HCT116 (cell line): Measurements from ENCODE around the gene PIK3R6. TPM values are rescaled to one million over a fixed set of nuclear protein-coding genes. Genes with fewer than 3 reads are reported as not detected.

Experiments used
- ATAC-seq: fragments of 200-7000 bp; cut with Tn5 transposase; 2 replicates; pipeline ENCODE4 v1.9.1; 2020; ENCODE audit warnings: mild to moderate bottlenecking, moderate library complexity
- BruUV-seq: library from RNA; stranded (reverse); fragments of 400-500 nt; replicated peaks from 2 replicates; lab custom pipeline; 2021; lab: Mats Ljungman, UMichigan
- CTCF ChIA-PET: fragments of 300-600 bp; sonication (Branson Sonifier 250); formaldehyde crosslinking; loops from one replicate; lab custom pipeline; 2021; ENCODE audit warnings: antibody characterized with exemption; lab: Charles Lee
- POLR2A ChIA-PET: fragments of 300-600, 350-600 bp; sonication (Branson Sonifier 250); formaldehyde crosslinking; loops from one replicate; lab custom pipeline; 2021; ENCODE audit warnings: antibody characterized with exemption; lab: Charles Lee
- RAD21 ChIA-PET, 2 experiments: fragments of 300-600 bp; sonication (Branson Sonifier 250); formaldehyde crosslinking; loops; one replicate each; lab custom pipeline; 2023; ENCODE audit warnings: low total read pairs in 2 of 2; ENCODE audit not compliant: uncharacterized antibody in 2 of 2, unreplicated experiment in 2 of 2, low non-redundant PET in 1 of 2; lab: Charles Lee
- DNase-seq: peaks from one replicate; pipeline ENCODE4 v3.0.0-alpha.2; 2010; ENCODE audit warnings: low read depth, low spot score
- H2AFZ ChIP-seq: fragments of 200-600 bp; shearing (Covaris generic), sonication (generic); 2 replicates; pipeline ENCODE4 v1.6.1; 2017; ENCODE audit warnings: low read depth, mixed run types, mixed read lengths, antibody characterized with exemption, low read length; ENCODE audit not compliant: poor library complexity, severe bottlenecking
- H3K27ac ChIP-seq: 2 replicates; pipeline ENCODE4 v1.5.1; 2012; ENCODE audit warnings: low read depth, low read length
- H3K27me3 ChIP-seq: fragments of 200-600 bp; sonication (generic); 2 replicates; pipeline ENCODE4 v1.6.1; 2016; ENCODE audit warnings: mixed run types, low read length, mixed read lengths; ENCODE audit not compliant: insufficient read depth
- H3K36me3 ChIP-seq, 2 experiments: fragments of 200-500 bp in 1 of 2; fragments of 200-600 bp in 1 of 2; sonication (Bioruptor generic) in 1 of 2; sonication (generic) in 1 of 2; 2 replicates each; pipeline versions ENCODE4 v1.5.1 to v1.6.1; 2014 to 2016; ENCODE audit warnings: low read length in 2 of 2, inconsistent platforms in 1 of 2, mixed read lengths in 1 of 2, mixed run types in 1 of 2; ENCODE audit not compliant: insufficient read depth in 2 of 2, control insufficient read depth in 1 of 2
- H3K4me1 ChIP-seq, 2 experiments: fragments of 200-600 bp in 1 of 2; sonication (generic) in 1 of 2; 2 replicates each; pipeline versions ENCODE4 v1.5.1 to v1.6.1; 2012 to 2017; ENCODE audit warnings: low read length in 2 of 2, inconsistent platforms in 1 of 2, mild to moderate bottlenecking in 1 of 2, mixed read lengths in 1 of 2, mixed run types in 1 of 2, moderate library complexity in 1 of 2; ENCODE audit not compliant: insufficient read depth in 2 of 2, control insufficient read depth in 1 of 2
- H3K4me2 ChIP-seq: fragments of 200-600 bp; sonication (generic); 2 replicates; pipeline ENCODE4 v1.6.1; 2017; ENCODE audit warnings: mixed run types, low read length, mixed read lengths
- H3K4me3 ChIP-seq, 2 experiments: fragments of 200-600 bp in 1 of 2; sonication (generic) in 1 of 2; replicated peaks in 1 of 2; 2 replicates each; pipeline ENCODE4 v1.5.1; 2011 to 2016; ENCODE audit warnings: low read length in 2 of 2, control low read depth in 1 of 2, low read depth in 1 of 2, mild to moderate bottlenecking in 1 of 2, mixed read lengths in 1 of 2, mixed run types in 1 of 2
- H3K79me2 ChIP-seq: fragments of 200-600 bp; sonication (generic); 2 replicates; pipeline ENCODE4 v1.6.1; 2017; ENCODE audit warnings: mild to moderate bottlenecking, mixed run types, low read length, moderate library complexity, mixed read lengths; ENCODE audit not compliant: insufficient read depth
- H3K9ac ChIP-seq: fragments of 200-600 bp; sonication (generic); 2 replicates; pipeline ENCODE4 v1.6.1; 2016; ENCODE audit warnings: low read length, mixed read lengths
- H3K9me2 ChIP-seq: fragments of 200-600 bp; sonication (generic), shearing (Covaris generic); 2 replicates; pipeline ENCODE4 v1.6.1; 2017; ENCODE audit warnings: mixed run types, mild to moderate bottlenecking, moderate library complexity; ENCODE audit not compliant: insufficient read depth
- H3K9me3 ChIP-seq, 2 experiments: fragments of 200-500 bp in 1 of 2; fragments of 200-600 bp in 1 of 2; sonication (Bioruptor generic) in 1 of 2; sonication (generic) in 1 of 2; 2 replicates each; pipeline ENCODE4 v1.6.1; 2014 to 2017; ENCODE audit warnings: low read length in 2 of 2, mixed read lengths in 2 of 2, inconsistent platforms in 1 of 2, low read depth in 1 of 2, mild to moderate bottlenecking in 1 of 2, mixed run types in 1 of 2, moderate library complexity in 1 of 2; ENCODE audit not compliant: control insufficient read depth in 1 of 2, insufficient read depth in 1 of 2
- H4K20me1 ChIP-seq: fragments of 200-600 bp; sonication (generic), shearing (Covaris generic); 2 replicates; pipeline ENCODE4 v1.6.1; 2017; ENCODE audit warnings: mixed run types, mild to moderate bottlenecking, moderate library complexity; ENCODE audit not compliant: insufficient read depth
- CEBPB ChIP-seq: IDR thresholded peaks from 2 replicates; pipeline ENCODE4 v1.6.1; 2012; ENCODE audit warnings: low read depth
- SIN3A ChIP-seq: IDR thresholded peaks from 2 replicates; pipeline ENCODE4 v1.6.1; 2012; ENCODE audit warnings: low read depth
- SRF ChIP-seq: IDR thresholded peaks from 2 replicates; pipeline ENCODE4 v1.6.1; 2012; ENCODE audit warnings: low read depth
- TCF7L2 ChIP-seq: IDR thresholded peaks from 2 replicates; pipeline ENCODE4 v1.7.0; 2011; ENCODE audit warnings: borderline replicate concordance, inconsistent platforms; ENCODE audit not compliant: insufficient read depth, insufficient read length; ENCODE audit errors: extremely low read depth
- YY1 ChIP-seq: IDR thresholded peaks from 2 replicates; pipeline ENCODE4 v1.6.1; 2011; ENCODE audit warnings: low read length, low read depth, moderate library complexity, mild to moderate bottlenecking; ENCODE audit not compliant: insufficient replicate concordance; ENCODE audit errors: extremely low read depth
- ZFX ChIP-seq: fragments of 450-650 bp; IDR thresholded peaks from 2 replicates; pipeline ENCODE4 v1.6.1; 2017
- ZNF274 ChIP-seq: fragments of 200-500 bp; sonication (Bioruptor generic); IDR thresholded peaks from 2 replicates; pipeline ENCODE4 v1.6.1; 2014; ENCODE audit warnings: mild to moderate bottlenecking, low read depth, low read length, inconsistent platforms
- intact Hi-C: fragments of 100-400 bp; cut with micrococcal nuclease; formaldehyde crosslinking; loops from 2 replicates; pipeline ENCODE4 v1.10.0; 2022
- total RNA-seq: library from RNA; stranded (reverse); gene quantifications from one replicate; pipeline ENCODE4 v1.2.1, GENCODE V29; 2021; ENCODE audit not compliant: unreplicated experiment
- TF ChIP-seq, protein P1 (sequence below): IDR thresholded peaks from 2 replicates; pipeline ENCODE4 v1.6.1; 2012
- TF ChIP-seq, protein P2 (sequence below), 3 experiments: fragments of 200-600 bp in 1 of 3; sonication (generic) in 1 of 3; IDR thresholded peaks in 2 of 3; conservative IDR thresholded peaks in 1 of 3; 2 replicates each; pipeline ENCODE4 v1.5.1; 2012 to 2017; ENCODE audit warnings: low read depth in 2 of 3, low read length in 2 of 3, antibody characterized with exemption in 1 of 3, borderline replicate concordance in 1 of 3, control low read depth in 1 of 3, mild to moderate bottlenecking in 1 of 3, mixed read lengths in 1 of 3, mixed run types in 1 of 3, moderate library complexity in 1 of 3; ENCODE audit not compliant: insufficient read depth in 1 of 3

PIK3R6 gene
- total RNA-seq, 1 experiment from 2014 or later = 0.07 TPM

DNA sequence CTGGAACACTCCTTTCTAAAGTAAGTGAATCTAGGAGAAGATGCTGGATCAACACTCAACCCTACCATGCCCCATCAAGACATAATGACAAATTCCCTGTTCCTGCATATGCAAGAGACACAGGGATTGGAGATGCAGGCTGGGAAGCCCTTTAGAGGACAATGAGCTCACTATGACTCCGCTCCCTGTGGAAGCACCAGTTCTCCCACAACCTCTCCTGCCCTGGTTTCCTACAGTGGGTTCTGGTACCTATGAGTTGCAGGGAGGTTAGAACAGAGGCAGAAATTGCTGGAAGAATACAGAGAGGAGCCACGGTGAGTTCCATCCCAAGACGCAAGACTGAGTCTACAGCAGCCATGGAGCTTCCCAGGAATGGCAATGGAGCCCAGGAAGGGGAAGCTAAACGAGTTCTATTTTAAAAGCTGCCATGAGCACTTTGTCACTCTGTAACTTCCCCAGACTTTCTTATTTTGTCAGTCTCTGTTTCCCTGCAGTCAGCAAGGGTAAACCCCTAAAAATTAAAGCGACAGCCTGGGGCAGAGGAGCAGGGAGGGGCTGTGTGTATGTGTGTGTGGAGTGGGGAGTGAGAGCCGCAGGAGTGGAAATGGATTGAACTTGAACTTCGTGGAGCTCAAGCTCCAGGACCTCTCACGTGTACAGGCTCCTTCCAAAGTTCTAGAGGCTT lies 42.3 kb upstream of the PIK3R6 start:
- RAD21 ChIA-PET = no interaction called here
- CTCF ChIA-PET = no interaction called here
- Histone ChIP-seq H3K9me3 (no peaks in the 10 kb centered on the region), H4K20me1 (no peaks in the 10 kb centered on the region), H3K36me3 (no peaks in the 10 kb centered on the region), H3K27me3 (no peaks in the 10 kb centered on the region), H3K4me2 (no peak overlapping the region), H3K9me2 (no peaks in the 10 kb centered on the region), H3K4me3 (no peak overlapping the region), H3K27ac (no peak overlapping the region), H3K79me2 (no peaks in the 10 kb centered on the region), H3K9ac (no peak overlapping the region), H3K4me1 (peaks cover 0 to 8% of the 10 kb centered on the region in 2 experiments; a peak in 1 of 4 replicates), H2AFZ (no peak overlapping the region)
- no peak for ATAC-seq
- no peak for DNase-seq
- POLR2A ChIA-PET = no interaction called here
- TF ChIP-seq SIN3A (no peak), YY1 (no peak), ZFX (no peak), ZNF274 (no peak), TCF7L2 (no peak), CEBPB (no peak), SRF (no peak)
- TF ChIP-seq, protein P1, sequence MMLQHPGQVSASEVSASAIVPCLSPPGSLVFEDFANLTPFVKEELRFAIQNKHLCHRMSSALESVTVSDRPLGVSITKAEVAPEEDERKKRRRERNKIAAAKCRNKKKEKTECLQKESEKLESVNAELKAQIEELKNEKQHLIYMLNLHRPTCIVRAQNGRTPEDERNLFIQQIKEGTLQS = no peak
- TF ChIP-seq, protein P2, sequence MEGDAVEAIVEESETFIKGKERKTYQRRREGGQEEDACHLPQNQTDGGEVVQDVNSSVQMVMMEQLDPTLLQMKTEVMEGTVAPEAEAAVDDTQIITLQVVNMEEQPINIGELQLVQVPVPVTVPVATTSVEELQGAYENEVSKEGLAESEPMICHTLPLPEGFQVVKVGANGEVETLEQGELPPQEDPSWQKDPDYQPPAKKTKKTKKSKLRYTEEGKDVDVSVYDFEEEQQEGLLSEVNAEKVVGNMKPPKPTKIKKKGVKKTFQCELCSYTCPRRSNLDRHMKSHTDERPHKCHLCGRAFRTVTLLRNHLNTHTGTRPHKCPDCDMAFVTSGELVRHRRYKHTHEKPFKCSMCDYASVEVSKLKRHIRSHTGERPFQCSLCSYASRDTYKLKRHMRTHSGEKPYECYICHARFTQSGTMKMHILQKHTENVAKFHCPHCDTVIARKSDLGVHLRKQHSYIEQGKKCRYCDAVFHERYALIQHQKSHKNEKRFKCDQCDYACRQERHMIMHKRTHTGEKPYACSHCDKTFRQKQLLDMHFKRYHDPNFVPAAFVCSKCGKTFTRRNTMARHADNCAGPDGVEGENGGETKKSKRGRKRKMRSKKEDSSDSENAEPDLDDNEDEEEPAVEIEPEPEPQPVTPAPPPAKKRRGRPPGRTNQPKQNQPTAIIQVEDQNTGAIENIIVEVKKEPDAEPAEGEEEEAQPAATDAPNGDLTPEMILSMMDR (IDR thresholded peaks at IDR 0.05 in 2 of 3, conservative IDR thresholded peaks at IDR 0.05 in 1 of 3; ENCODE audit: borderline replicate concordance in 1 of 3, insufficient read depth in 1 of 3, low read depth in 2 of 3, low read length in 2 of 3) = no peak
- intact Hi-C loops = no loop called here
- no TSS peak for BruUV-seq
